HEK293 (cell line): ENCODE data around the gene SHC4.
"Not testable (repeated sequence)": the region's sequence is repeated elsewhere in the genome, so short reads cannot be mapped to it uniquely, and the experiment has no call there.

Source experiments
- CTCF ChIA-PET: fragments of 350-600 bp; formaldehyde crosslinking; extraction: SDS; loops from one replicate; lab custom pipeline; 2021; ENCODE audit warnings: antibody characterized with exemption; lab: Yijun Ruan, JAX
- POLR2A ChIA-PET: fragments of 300-600 bp; formaldehyde crosslinking; extraction: SDS; loops from one replicate; lab custom pipeline; 2020; ENCODE audit warnings: antibody characterized with exemption, inconsistent platforms; lab: Yijun Ruan, JAX
- H3K27ac ChIP-seq: fragments of 200-500 bp; sonication (Bioruptor generic); 2 replicates; pipeline ENCODE4 v1.5.1; 2014; ENCODE audit warnings: low read depth, low read length, control low read depth, inconsistent platforms; ENCODE audit errors: extremely low read depth
- H3K36me3 ChIP-seq, 2 experiments: fragments of 200-500 bp in 1 of 2; sonication (Bioruptor generic) in 1 of 2; 1 replicate in 1 of 2; 2 replicates in 1 of 2; pipeline ENCODE4 v1.5.1; 2014 to 2017; ENCODE audit warnings: inconsistent platforms in 2 of 2, low read length in 2 of 2; ENCODE audit not compliant: control insufficient read depth in 2 of 2, insufficient read depth in 1 of 2
- H3K4me1 ChIP-seq: fragments of 200-500 bp; sonication (Bioruptor generic); 2 replicates; pipeline ENCODE4 v1.5.1; 2014; ENCODE audit warnings: mild to moderate bottlenecking, low read length, inconsistent platforms; ENCODE audit not compliant: control insufficient read depth, insufficient read depth
- H3K4me3 ChIP-seq: 2 replicates; pipeline ENCODE4 v1.5.1; 2011; ENCODE audit warnings: low read depth, mild to moderate bottlenecking, control low read depth, low read length, moderate library complexity
- H3K9me3 ChIP-seq: fragments of 200-500 bp; sonication (Bioruptor generic); 2 replicates; pipeline ENCODE4 v1.5.1; 2014; ENCODE audit warnings: low read depth, low read length, inconsistent platforms; ENCODE audit not compliant: control insufficient read depth, insufficient read depth
- GLIS2 ChIP-seq: fragments of 450-650 bp; formaldehyde crosslinking; IDR thresholded peaks from 2 replicates; pipeline ENCODE4 v1.5.1; 2016; ENCODE audit warnings: missing biosample characterization, missing genetic modification characterization
- HIC1 ChIP-seq: fragments of 450-650 bp; formaldehyde crosslinking; IDR thresholded peaks from 2 replicates; pipeline ENCODE4 v1.5.1; 2016; ENCODE audit warnings: missing biosample characterization, missing genetic modification characterization
- IKZF3 ChIP-seq: fragments of 450-650 bp; IDR thresholded peaks from 2 replicates; pipeline ENCODE4 v1.5.0; 2018; ENCODE audit warnings: missing biosample characterization, mild to moderate bottlenecking, missing genetic modification characterization, moderate library complexity
- KLF17 ChIP-seq: fragments of 450-650 bp; formaldehyde crosslinking; IDR thresholded peaks from 2 replicates; pipeline ENCODE4 v1.5.1; 2016; ENCODE audit warnings: missing biosample characterization, missing genetic modification characterization
- PRDM2 ChIP-seq: fragments of 450-650 bp; formaldehyde crosslinking; IDR thresholded peaks from 2 replicates; pipeline ENCODE4 v1.5.1; 2016; ENCODE audit warnings: missing biosample characterization, missing genetic modification characterization, borderline replicate concordance
- PRDM6 ChIP-seq: fragments of 450-650 bp; formaldehyde crosslinking; IDR thresholded peaks from 2 replicates; pipeline ENCODE4 v1.5.1; 2017; ENCODE audit warnings: missing biosample characterization, missing genetic modification characterization
- ZBTB8A ChIP-seq: fragments of 450-650 bp; formaldehyde crosslinking; IDR thresholded peaks from 2 replicates; pipeline ENCODE4 v1.5.1; 2016; ENCODE audit warnings: missing biosample characterization, missing genetic modification characterization
- ZNF132 ChIP-seq: fragments of 450-650 bp; formaldehyde crosslinking; IDR thresholded peaks from 2 replicates; pipeline ENCODE4 v1.5.1; 2017; ENCODE audit warnings: missing biosample characterization, missing genetic modification characterization, borderline replicate concordance
- ZNF146 ChIP-seq: fragments of 450-650 bp; formaldehyde crosslinking; IDR thresholded peaks from 2 replicates; pipeline ENCODE4 v1.5.1; 2016; ENCODE audit warnings: missing biosample characterization, missing genetic modification characterization
- ZNF148 ChIP-seq: fragments of 450-650 bp; formaldehyde crosslinking; IDR thresholded peaks from 2 replicates; pipeline ENCODE4 v1.5.0; 2017; ENCODE audit warnings: missing biosample characterization, missing genetic modification characterization, borderline replicate concordance
- ZNF280C ChIP-seq: fragments of 450-650 bp; formaldehyde crosslinking; IDR thresholded peaks from 2 replicates; pipeline ENCODE4 v1.5.1; 2016; ENCODE audit warnings: missing biosample characterization, missing genetic modification characterization
- ZNF292 ChIP-seq: fragments of 450-650 bp; formaldehyde crosslinking; IDR thresholded peaks from 2 replicates; pipeline ENCODE4 v1.5.1; 2016; ENCODE audit warnings: low read depth, missing biosample characterization, missing genetic modification characterization, borderline replicate concordance
- ZNF37A ChIP-seq: fragments of 450-650 bp; IDR thresholded peaks from 2 replicates; pipeline ENCODE4 v1.5.1; 2018; ENCODE audit warnings: missing biosample characterization, missing genetic modification characterization
- ZNF776 ChIP-seq: fragments of 450-650 bp; formaldehyde crosslinking; IDR thresholded peaks from 2 replicates; pipeline ENCODE4 v1.5.0; 2017; ENCODE audit warnings: missing biosample characterization, missing genetic modification characterization, borderline replicate concordance

SHC4 gene

GRCh38 chr15:48854434-48854833 is 109.3 kb downstream of the SHC4 start:
- H3K27ac ChIP-seq, H3K4me1 ChIP-seq, H3K9me3 ChIP-seq, POLR2A ChIA-PET, H3K36me3 ChIP-seq, H3K4me3 ChIP-seq: not testable (repeated sequence)
- TF ChIP-seq ZNF146 (tag by site-specific recombination): peak; percentile 27; the same call in 1 of the 2 replicates
- CTCF ChIA-PET: interaction anchor here (1.5 kb wide), 1 partner anchor 496 kb away, joined by 6 read pairs; no protein-coding TSS in a partner anchor

GRCh38 chr15:48851956-48852355 is 111.8 kb downstream of the SHC4 start:
- no peaks in the 10 kb centered on the region for H3K36me3 ChIP-seq
- H3K4me1 ChIP-seq: no peaks in the 10 kb centered on the region
- H3K9me3 ChIP-seq: no peaks in the 10 kb centered on the region
- ChIA-PET POLR2A (no interaction called here), CTCF (interaction anchor here (0.6 kb wide), 1 partner anchor 1215 kb away, joined by 3 read pairs; no protein-coding TSS in a partner anchor)
- no peak overlapping the region for H3K4me3 ChIP-seq
- H3K27ac ChIP-seq: no peak overlapping the region
- TF ChIP-seq ZNF37A (tag by site-specific recombination) (no peak), HIC1 (tag by site-specific recombination) (no peak), ZBTB8A (tag by site-specific recombination) (no peak), GLIS2 (tag by site-specific recombination) (no peak), ZNF132 (no peak), IKZF3 (no peak), ZNF776 (tag by site-specific recombination) (no peak)

GRCh38 chr15:48850648-48851047 is 113.1 kb downstream of the SHC4 start:
- POLR2A ChIA-PET: interaction anchor here (0.6 kb wide), 1 partner anchor 64 kb away, joined by 3 read pairs; no protein-coding TSS in a partner anchor
- Histone ChIP-seq H3K36me3 (no peaks in the 10 kb centered on the region), H3K9me3 (no peaks in the 10 kb centered on the region), H3K27ac (no peak overlapping the region), H3K4me1 (no peaks in the 10 kb centered on the region), H3K4me3 (no peak overlapping the region)
- CTCF ChIA-PET: interaction anchor here (0.6 kb wide), 1 partner anchor 499 kb away, joined by 3 read pairs; no protein-coding TSS in a partner anchor
- TF ChIP-seq ZNF148 (tag by site-specific recombination) (no peak), PRDM2 (tag by site-specific recombination) (no peak), ZNF292 (tag by site-specific recombination) (no peak), ZNF280C (tag by site-specific recombination) (no peak), KLF17 (tag by site-specific recombination) (no peak), PRDM6 (tag by site-specific recombination) (peak; percentile 54; the same call in 1 of the 2 replicates)
